ENCODE results near the gene NKAPD1. TPM values are rescaled to one million over a fixed set of nuclear protein-coding genes. Genes with fewer than 3 reads are reported as not detected.
"Not testable (repeated sequence)": the region's sequence is repeated elsewhere in the genome, so short reads cannot be mapped to it uniquely, and the experiment has no call there.

The NKAPD1 gene
- total RNA-seq, 6 donors from 2014 or later = 8.3 to 24.5 (median 14.9) TPM

- no peaks in the 10 kb centered on the region for H3K27me3 ChIP-seq
- H3K36me3 ChIP-seq = peaks cover 25 to 73% (median 44%) of the 10 kb centered on the region in 4 donors
- DNase-seq (peak in 1 of 2 donors; percentile 27), ATAC-seq (ENCODE audit: low FRiP score in 2 of 2) (peak; percentile 56 to 73)
- TF ChIP-seq POLR2AphosphoS5 (IDR thresholded peaks at IDR 0.05) = no peak
- no peak for TF ChIP-seq EP300 (IDR thresholded peaks at IDR 0.05)
- no peak for TF ChIP-seq CTCF (IDR thresholded peaks at IDR 0.05)
- TF ChIP-seq POLR2A (IDR thresholded peaks at IDR 0.05) = no peak
- peak overlapping the region; percentile 77 to 84 (median 84) for H3K27ac ChIP-seq
- peaks cover 25 to 38% (median 33%) of the 10 kb centered on the region in 4 donors for H3K4me1 ChIP-seq
- 6 to 10% methylated on average over 18 to 19 of the region's 19 CpGs for WGBS, 2 donors
- H3K4me3 ChIP-seq = peak overlapping the region; percentile 56 to 82 (median 73)
- no peaks in the 10 kb centered on the region for H3K9me3 ChIP-seq
Measured at GRCh38 chr11:112085822-112086421, 11.8 kb downstream of the NKAPD1 start.

- TF ChIP-seq CTCF (IDR thresholded peaks at IDR 0.05) (peak in 5 of 6 experiments; percentile 23 to 71 (median 48)), POLR2AphosphoS5 (IDR thresholded peaks at IDR 0.05) (peak; percentile 93 to 94), EP300 (IDR thresholded peaks at IDR 0.05) (no peak), POLR2A (IDR thresholded peaks at IDR 0.05) (peak in 1 of 4 donors; percentile 76)
- Histone ChIP-seq H3K27ac (peak within 1 kb of the TSS; percentile 77 to 84 (median 84)), H3K4me3 (peak within 1 kb of the TSS; percentile 56 to 82 (median 73)), H3K27me3 (no peaks in the 10 kb centered on the region), H3K4me1 (peaks cover 25 to 38% (median 33%) of the 10 kb centered on the region in 4 donors), H3K36me3 (peaks cover 25 to 73% (median 46%) of the 10 kb centered on the region in 4 donors), H3K9me3 (no peaks in the 10 kb centered on the region)
- ATAC-seq (ENCODE audit: low FRiP score in 2 of 2) = peak; percentile 96 to 98
- DNase-seq = peak; percentile 94 to 97
- WGBS, 2 donors = 0% methylated on average over 26 to 45 of the region's 45 CpGs
Measured at GRCh38 chr11:112086422-112087191, 12.5 kb downstream of the NKAPD1 start, which contains the start of the genes SDHD and TIMM8B. Gene SDHD, plus strand, starts transcription at chr11:112086873. Its CDS starts 35 bp downstream, at chr11:112086908. Gene TIMM8B, minus strand, starts transcription at chr11:112086756. Its CDS starts 33 bp downstream, at chr11:112086723.

- no peak for DNase-seq
- Histone ChIP-seq H3K4me1 (peaks cover 25 to 38% (median 33%) of the 10 kb centered on the region in 4 donors), H3K4me3 (peak overlapping the region; percentile 56 to 82 (median 73)), H3K27me3 (no peaks in the 10 kb centered on the region), H3K36me3 (peaks cover 28 to 73% (median 52%) of the 10 kb centered on the region in 4 donors), H3K27ac (peak overlapping the region; percentile 77 to 84 (median 84)), H3K9me3 (no peaks in the 10 kb centered on the region)
- WGBS, 2 donors = 16% methylated on average over 10 of the region's 10 CpGs
- ATAC-seq (ENCODE audit: low FRiP score in 2 of 2) = no peak
- no peak for TF ChIP-seq POLR2AphosphoS5 (IDR thresholded peaks at IDR 0.05)
- TF ChIP-seq EP300 (IDR thresholded peaks at IDR 0.05) = no peak
- TF ChIP-seq CTCF (IDR thresholded peaks at IDR 0.05) = no peak
- no peak for TF ChIP-seq POLR2A (IDR thresholded peaks at IDR 0.05)
Measured at GRCh38 chr11:112087212-112087611, 13.1 kb downstream of the NKAPD1 start.

GRCh38 chr11:112095302-112095701 is 21.2 kb downstream of the NKAPD1 start:
- WGBS, 2 donors = 92% methylated on average over 2 of the region's 2 CpGs
- not testable (repeated sequence) for H3K27me3 ChIP-seq; ATAC-seq (ENCODE audit: low FRiP score in 2 of 2); H3K4me1 ChIP-seq; H3K9me3 ChIP-seq; H3K27ac ChIP-seq; H3K4me3 ChIP-seq; DNase-seq
- H3K36me3 ChIP-seq = peaks cover 24 to 77% (median 48%) of the 10 kb centered on the region in 4 donors

GRCh38 chr11:112096194-112096593 is 22.1 kb downstream of the NKAPD1 start:
- Histone ChIP-seq H3K9me3 (no peaks in the 10 kb centered on the region), H3K27me3 (no peaks in the 10 kb centered on the region), H3K4me3 (no peak overlapping the region), H3K4me1 (no peaks in the 10 kb centered on the region), H3K36me3 (peaks cover 15 to 68% (median 41%) of the 10 kb centered on the region in 4 donors), H3K27ac (no peak overlapping the region)
- ATAC-seq (ENCODE audit: low FRiP score in 2 of 2) (no peak), DNase-seq (no peak)
- TF ChIP-seq CTCF (IDR thresholded peaks at IDR 0.05) = no peak
- TF ChIP-seq POLR2A (IDR thresholded peaks at IDR 0.05) = no peak
- no peak for TF ChIP-seq EP300 (IDR thresholded peaks at IDR 0.05)
- TF ChIP-seq POLR2AphosphoS5 (IDR thresholded peaks at IDR 0.05) = no peak
